ENCODE results near the gene CTXND2.
"Not testable (repeated sequence)": the region's sequence is repeated elsewhere in the genome, so short reads cannot be mapped to it uniquely, and the experiment has no call there.

CTXND2 gene

DNA sequence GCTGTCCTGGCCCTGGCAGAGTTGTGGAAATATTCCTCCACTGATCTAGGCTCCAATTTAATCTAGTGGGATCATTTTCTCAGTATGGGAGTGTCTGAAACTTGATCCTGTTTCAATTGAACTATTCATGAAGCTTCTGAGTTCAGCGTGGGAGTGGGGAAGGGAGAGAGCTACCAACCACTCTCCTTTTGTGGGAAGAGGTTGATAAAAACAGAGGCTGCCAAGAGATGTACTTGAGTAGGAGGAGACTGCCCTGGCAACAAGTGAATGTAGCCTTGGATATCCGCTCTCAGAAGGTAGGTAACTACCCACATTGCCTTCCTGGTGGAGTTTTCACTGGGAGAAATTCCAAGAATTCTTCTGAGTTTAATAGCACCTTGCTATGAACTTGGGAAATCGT lies at the start of gene CTXND2:
Gene CTXND2, plus strand, starts transcription at position 119 of the 400 bp plus-strand sequence. CDS start 25,179 bp downstream, outside the sequence.
- DNase-seq, result no peak

DNA sequence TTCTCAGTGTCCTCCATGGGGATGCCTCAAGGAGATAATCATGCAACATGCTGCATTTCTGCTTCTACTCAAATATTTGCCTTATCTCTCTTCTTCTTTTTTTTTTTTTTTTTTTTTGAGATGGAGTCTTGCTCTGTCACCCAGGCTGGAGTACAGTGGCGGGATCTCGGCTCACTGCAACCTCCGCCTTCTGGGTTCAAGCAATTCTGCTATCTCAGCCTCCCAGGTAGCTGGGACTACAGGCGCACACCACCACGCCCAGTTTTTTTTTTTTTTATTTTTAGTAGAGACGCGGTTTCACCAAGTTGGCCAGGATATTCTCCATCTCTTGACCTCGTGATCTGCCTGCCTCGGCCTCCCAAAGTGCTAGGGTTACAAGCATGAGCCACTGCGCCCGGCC lies 46.1 kb upstream of the CTXND2 start:
- DNase-seq, result not testable (repeated sequence)

DNA sequence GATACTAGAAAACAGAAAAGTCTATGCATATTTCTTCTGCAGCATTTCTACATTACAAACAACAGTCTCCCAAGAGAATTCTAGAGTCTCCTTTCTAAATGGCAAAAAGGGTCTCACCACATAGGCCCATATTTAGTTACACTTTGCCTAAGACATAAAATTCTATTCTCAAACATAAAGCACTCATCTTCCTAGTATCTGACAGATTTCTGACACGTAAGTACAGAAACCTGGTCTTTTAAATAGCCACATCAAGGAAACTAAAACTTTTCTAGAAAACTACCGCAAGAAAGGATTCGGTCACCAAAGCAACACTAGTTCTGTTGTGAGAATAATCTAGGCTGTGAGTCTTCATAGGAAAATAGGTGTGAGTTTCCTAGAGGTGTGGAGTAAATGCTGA lies 45.3 kb upstream of the CTXND2 start:
- DNase-seq, result no peak

DNA sequence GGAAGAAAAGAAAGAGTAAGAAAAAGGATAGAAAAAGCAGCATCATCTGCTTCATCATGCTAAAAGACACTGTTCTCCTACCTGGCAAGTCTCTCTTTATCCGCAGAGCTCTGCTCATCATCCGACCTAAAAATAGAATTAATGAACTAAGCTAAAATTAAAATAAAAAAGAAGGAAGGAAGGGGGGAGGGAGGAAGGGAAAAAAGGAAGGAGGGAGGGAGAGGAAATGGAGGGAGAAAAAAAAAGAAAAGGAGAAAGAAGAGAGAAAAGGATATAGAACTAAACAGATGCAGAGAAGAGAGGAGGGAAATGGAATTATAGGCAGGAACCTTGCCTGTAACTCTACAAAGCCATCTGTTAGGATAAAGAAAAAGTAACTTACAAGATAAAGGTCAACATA lies 44.6 kb upstream of the CTXND2 start:
- no peak for DNase-seq

DNA sequence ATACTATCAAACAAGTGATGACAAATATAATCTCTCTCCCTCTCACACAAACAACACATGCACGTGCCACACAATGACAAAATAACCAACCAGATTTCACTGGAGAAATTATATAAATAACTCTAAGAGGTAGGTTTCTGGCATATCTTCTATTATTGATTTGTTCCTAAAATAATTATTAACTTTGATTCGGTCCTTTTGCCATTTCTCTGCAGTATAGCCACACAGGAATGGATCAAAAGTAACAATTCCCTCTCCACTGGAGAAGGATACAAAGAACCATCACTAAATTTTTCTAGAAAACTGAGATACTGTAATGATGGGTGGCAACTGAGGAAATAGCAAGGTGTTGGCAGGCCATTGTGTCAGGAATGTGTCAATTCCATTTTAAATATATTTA lies 44.0 kb upstream of the CTXND2 start:
- DNase-seq, result no peak

DNA sequence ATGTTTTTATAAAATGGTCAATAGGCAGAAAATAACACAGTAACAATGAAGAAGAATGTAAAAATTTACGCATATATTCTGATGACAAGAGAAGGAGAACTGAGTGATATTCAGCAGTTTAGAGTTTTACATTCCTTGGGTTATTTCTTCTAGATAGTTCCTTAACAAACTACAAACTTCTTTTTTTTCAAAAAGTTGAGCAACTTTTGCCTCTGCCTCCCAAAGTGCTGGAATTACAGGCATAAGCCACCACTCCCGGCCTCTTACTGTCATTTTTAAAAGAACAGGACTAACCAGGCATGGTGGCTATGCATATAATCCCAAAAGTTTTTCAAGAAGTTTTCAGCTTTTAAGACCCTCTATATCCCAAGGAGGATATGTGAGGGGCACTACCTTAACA lies 43.5 kb upstream of the CTXND2 start:
- no peak for DNase-seq

DNA sequence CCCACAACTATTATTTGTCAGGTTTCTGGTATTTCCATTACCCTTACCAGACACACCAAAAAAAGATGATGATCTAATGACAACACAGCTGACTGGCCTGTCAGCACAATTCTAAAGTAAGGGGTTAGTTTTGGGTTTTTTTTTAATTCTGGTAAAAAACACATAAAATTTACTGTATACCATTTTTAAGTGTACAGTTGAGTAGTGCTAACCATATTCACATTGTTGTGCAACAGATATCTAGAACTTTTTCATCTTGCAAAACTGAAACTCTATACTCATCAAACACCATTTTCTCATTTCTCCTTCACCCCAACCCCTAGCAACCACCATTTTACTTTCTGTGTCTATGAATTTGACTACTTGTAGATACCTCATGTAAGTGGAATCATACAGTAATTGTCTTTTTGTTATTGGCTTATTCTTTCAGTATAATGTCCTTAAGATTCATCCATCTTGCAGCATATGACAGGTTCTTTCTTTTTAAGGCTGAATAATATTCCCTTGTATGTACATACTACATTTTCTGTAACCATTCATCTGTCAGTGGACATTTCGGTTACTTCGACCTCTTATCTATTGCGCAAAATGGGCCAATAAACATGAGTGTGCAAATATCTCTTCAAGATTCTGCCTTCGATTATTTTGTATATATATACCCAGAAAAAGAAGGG lies 40.3 kb upstream of the CTXND2 start:
- DNase-seq, result no peak

DNA sequence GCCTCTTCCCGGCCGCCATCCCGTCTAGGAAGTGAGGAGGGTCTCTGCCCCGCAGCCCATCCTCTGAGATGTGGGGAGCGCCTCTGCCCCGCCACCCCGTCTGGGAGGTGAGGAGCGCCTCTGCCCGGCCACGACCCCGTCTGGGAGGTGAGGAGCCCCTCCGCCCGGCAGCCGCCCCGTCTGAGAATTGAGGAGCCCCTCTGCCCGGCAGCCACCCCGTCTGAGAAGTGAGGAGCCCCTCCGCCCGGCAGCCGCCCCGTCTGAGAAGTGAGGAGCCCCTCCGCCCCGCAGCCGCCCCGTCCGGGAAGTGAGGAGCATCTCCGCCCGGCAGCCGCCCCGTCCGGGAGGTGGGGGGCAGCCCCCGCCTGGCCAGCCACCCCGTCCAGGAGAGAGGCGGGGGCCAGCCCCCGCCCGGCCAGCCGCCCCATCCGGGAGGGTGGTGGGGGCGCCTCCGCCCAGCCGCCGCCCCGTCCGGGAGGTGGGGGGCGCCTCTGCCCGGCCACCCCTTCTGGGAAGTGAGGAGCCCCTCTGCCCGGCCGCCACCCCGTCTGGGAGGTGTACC lies 36.1 kb upstream of the CTXND2 start:
- not testable (repeated sequence) for DNase-seq

DNA sequence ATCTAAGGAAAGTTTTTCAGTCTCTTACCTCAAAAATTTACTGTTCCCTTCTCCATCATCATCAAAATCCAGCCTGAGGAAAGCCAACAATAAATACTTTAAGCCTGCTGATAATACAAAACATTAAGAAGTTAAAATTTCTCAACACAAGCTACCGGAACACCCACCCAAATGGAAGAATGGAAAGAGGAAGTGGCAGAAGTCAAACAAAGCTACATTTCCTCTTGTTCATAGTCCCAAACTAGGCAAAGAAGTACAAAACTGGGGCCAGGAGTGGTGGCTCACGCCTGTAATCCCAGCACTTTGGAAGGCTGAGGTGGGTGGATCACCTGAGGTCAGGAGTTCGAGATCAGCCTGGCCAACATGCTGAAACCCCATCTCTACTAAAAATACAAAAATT lies 34.2 kb upstream of the CTXND2 start:
- not testable (repeated sequence) for DNase-seq

DNA sequence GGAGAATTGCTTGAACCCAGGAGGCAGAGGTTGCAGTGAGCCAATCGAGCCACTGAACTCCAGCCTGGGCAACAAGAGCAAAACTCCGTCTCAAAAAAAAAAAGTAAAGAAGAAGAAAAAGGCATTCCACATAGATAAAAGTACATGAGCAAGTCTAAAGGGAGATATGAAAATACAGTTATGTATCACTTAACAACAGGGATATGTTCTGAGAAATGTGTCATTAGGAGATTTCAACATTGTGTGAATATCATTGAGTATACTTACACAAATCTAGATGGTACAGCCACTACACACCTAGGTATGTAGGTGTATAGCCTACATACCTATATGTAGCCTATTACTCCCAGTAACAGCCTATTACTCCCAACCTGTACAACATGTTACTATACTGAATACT lies 23.2 kb upstream of the CTXND2 start:
- DNase-seq, result no peak

DNA sequence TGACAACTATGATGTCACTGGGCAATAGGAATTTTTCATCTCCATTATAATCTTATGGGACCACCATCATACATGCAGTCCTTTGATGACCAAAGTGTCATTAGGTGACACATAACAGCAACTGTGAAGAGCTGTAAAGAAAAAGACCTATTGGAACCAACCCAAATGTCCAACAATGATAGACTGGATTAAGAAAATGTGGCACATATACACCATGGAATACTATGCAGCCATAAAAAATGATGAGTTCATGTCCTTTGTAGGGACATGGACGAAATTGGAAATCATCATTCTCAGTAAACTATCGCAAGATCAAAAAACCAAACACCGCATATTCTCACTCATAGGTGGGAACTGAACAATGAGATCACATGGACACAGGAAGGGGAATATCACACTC lies 22.7 kb upstream of the CTXND2 start:
- not testable (repeated sequence) for DNase-seq

DNA sequence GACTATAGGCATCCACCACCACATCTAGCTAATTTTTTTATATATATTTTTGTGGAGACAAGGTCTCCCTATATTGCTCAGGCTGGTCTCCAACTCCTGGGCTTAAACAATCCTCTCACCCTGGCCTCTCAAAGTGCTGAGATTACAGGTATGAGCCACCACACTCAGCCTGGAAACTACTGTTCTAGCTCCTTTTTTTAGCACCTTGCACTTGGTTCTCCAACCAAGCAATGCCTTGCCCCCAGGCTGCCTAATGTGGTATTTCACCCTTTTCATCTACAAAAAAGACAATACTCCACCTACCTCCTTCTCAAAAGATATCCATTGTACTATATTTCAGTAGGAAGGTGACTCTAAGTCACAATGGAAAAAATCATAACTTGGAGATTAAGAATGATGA lies 17.3 kb upstream of the CTXND2 start:
- no peak for DNase-seq

DNA sequence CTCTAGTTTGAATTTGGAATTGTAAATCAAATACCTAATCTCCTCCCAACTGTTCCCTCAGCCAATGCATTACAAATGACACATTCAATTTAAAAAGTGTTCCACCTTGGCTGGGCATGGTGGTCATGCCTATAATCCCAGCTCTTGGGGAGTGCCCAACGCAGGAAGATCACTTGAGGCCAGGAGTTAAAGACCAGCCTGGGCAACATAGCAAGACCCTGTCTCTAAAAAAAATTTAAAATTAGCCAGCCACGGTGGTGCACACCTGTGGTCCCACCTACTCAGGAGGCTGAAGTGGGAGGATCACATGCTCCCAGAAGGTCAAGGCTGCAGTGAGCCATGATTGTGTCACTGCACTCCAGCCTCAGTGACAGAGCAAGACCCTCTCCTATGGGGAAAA lies 14.4 kb upstream of the CTXND2 start:
- no peak for DNase-seq

DNA sequence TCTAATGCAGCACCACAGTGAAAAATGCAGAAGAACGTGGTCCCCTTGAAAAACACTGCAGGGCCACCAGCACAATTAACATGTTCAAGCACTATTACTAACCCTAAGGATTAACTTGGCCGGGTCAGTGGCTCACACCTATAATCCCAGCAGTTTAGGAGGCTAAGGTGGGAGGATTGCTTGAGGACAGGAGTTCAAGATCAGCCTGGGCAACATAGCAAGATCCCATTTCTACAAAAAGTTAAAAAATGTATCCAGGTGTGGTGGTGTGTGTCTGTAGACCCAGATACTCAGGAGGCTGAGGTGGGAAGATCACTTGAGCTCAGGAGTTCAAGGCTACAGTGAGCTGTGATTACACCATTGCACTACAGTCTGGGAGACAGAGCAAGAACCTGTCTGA lies 13.4 kb upstream of the CTXND2 start:
- DNase-seq, result no peak

DNA sequence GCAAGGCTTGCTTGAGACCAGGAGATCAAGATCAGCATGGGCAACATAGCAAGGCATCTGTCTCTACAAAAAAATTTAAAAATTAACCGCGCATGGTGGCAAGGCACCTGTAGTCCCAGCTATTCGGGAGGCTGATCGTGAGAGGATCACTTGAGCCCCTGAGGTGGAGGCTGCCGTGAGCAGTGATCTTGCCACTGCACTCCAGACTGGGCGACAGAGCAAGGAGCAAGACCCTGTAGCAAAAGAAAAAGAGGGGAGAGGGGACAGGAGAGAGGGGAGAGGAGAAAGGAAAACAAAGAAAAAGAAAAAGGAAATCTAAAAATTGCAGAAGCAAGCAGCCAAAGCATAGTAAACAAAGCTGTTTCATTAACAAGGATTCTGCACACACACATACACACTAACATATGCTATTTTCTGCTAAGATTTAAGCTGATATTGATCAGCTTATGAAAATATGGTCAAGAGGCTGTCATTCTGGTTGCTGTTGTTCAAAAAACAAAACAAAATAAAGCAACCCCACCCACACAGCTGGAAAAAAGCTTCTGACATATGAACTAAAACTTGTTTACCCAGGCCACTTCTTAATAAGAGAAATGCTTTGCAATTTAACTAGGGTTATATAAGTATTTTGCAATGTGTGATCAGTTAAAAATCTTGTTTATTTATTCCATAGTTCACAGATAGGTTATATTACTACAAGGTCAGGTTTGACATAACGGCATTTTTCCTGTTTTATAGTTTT lies 12.3 kb upstream of the CTXND2 start:
- no peak for DNase-seq

DNA sequence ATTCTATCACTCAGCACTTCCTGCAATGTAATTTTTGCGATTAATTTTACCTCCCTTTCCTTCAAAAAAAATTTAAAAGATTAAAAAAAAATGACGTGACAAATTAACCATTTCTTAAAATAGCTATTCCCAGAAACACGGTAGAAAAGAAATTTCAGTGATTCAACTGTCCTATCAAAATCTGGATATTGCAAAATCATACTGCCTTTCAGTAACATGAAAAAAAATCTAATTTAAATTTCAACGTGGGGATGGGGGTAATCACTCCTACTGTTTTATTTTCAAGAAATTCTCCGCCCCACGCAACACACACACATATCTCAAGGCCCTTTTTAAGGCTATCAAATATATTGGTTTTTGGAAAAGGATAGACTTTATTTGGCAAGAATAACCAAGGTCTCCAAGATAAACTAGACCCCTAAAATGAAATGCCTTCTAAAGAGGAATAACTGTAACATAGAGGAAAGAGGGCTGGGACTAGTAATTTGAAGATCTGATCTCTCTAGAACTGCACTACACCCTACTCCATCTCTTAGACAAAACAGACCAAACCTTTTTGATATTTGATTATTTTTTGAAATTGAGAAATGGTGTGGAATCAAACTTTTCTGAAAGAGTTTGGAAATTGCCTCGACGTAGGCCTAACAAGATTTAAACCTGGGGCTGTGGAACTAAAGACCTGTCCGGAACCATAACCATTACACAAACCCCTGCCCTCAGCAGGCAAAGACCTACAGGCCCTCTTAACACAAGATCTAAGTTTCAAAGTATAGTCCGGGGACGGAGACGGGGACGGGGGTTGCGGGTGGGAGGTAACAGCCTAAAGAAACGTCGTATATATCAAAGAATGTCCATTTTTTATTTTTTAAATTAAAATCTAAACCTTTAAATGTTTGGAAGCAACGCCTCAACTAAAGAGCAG lies 11.5 kb upstream of the CTXND2 start:
- peak; percentile 44 for DNase-seq

DNA sequence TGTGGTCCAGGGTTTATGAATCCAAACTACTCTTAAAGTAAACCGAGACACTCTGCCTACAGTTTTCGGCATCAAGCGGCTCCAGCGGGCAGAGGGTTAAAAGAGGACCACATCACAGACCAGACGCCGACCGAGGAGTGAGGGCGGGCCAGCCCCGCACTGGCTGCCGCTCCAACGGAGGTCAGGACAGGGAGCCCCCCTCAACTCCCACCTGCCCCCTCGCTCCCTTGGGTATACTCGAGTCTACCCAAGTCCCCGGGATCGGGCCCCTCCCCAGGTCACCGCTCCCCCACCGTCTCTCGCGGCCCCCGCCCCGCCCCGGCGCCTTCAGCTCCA lies 10.8 kb upstream of the CTXND2 start:
- peak; percentile 78 for DNase-seq

DNA sequence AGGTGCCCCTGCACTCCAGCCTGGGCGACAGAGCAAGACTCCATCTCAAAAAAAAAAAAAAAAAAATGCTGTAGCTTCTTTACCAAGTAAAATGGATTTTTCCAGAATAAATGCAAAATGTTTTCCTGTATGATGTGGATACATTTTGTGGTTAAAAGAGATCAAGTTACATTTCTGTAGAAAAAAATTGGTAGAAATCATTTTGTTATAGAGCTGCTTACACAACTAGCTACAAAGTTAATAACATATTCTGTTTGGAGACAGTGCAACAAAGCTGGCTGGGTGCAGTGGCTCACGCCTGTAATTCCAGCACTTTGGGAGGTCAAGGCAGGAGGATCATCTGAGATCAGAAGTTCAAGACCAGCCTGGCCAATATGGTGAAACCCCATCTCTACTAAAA lies 8.0 kb upstream of the CTXND2 start:
- DNase-seq, result not testable (repeated sequence)

DNA sequence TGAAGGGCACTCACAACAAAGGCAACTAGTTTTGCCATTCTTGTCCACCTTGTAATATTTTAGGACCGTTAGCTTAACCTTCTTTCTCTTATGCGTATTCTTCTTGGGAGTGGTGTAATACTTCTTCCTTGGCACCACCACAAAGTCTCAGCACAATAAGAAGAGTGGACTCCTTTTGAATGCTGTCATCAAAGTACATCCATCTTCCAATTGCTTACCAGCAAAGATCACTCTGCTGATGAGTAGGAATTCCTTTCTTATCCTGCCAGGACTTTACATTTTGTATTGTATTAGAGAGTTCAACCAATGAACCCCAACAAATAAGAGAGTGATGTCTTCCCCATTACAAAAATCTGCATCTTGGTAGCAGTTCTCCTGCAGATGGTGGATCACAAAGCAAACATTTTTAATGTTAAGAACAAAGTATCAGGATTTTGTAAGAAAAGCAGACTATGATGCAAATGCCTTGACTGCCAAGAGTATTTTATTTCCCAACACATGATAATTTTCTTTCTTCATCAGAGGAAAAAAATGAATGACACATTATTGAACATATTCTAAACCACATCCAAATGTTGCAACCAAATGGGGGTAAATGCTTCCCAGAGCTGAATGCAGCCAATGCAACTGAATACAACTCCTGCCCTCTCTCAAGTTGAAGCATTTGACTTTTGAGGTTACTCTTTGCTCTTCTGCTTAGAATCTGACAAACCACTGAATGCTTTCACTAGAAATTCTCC lies 5.4 kb upstream of the CTXND2 start:
- no peak for DNase-seq

DNA sequence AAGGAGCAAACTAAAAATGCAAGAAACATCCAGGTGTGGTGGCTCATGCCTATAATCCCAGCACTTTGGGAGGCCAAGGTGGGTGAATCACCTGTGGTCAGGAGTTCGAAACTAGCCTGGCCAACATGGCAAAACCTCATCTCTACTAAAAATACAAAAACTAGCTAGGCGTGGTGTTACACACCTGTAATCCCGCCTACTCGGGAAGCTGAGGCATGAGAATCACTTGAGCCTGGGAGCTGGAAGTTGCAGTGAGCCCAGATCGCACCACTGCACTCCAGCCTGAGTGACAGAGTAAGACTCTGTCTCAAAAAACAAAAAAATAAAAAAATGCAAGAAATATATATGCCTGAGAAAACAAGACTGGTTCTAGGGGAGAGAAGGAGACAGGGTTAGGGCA lies 3.8 kb upstream of the CTXND2 start:
- not testable (repeated sequence) for DNase-seq

DNA sequence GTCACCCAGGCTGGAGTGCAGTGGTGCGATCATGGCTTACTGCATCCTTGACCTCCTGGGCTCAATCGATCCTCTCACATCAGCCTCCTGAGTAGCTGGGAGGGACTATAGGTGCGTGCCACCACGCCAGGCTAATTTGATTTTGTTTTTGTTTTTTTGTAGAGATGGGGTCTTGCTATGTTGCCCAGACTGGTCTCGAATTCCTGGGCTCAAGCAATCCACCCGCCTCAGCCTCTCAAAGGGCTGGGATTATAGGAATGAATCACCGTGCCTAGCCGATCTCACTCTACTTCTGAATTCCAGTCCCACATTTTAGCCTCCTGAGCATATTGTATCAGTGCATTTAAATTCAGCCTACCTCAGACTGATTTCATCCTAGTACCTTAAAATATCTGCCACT lies 1.8 kb downstream of the CTXND2 start:
- no peak for DNase-seq

DNA sequence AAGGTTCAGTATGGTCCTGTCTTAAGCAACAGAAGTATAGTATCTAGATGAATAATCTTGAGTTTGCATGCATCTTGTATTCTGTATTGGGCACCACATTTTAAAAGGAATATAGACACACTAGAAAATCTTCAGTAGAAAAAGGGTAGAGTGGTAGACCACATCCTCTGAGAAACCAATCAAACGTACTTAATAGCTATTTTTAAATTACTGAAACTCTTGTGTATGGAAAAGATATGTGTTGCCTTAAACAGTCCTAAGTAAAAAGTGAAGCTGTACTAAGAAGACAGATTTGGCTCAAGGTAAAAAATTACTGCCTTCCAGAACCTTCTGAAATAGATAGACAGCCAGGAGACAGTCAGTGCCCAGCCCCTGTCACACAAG lies 3.1 kb downstream of the CTXND2 start:
- no peak for DNase-seq

All from DMS53 (cell line).